C4-2B (cell line): ENCODE measurements around the gene ANKFY1.
A peak's percentile ranks its signal among the peaks of the same experiment; 100 is the strongest.
"Not testable (repeated sequence)": the region's sequence is repeated elsewhere in the genome, so short reads cannot be mapped to it uniquely, and the experiment has no call there.

Experiments
- H3K27ac ChIP-seq: fragments of 450-650 bp; 2 replicates; pipeline ENCODE4 v1.5.1; 2017
- CTCF ChIP-seq: fragments of 450-650 bp; conservative IDR thresholded peaks from 2 replicates; pipeline ENCODE4 v1.5.1; 2017; ENCODE audit warnings: mild to moderate bottlenecking
- ZFX ChIP-seq: fragments of 450-650 bp; IDR thresholded peaks from 2 replicates; pipeline ENCODE4 v1.6.1; 2017

The ANKFY1 gene

GRCh38 chr17:4204190-4204589 is 59.6 kb downstream of the ANKFY1 start:
- no peak for TF ChIP-seq ZFX
- TF ChIP-seq CTCF = no peak

GRCh38 chr17:4201226-4201625 is 62.6 kb downstream of the ANKFY1 start:
- TF ChIP-seq ZFX (no peak), CTCF (no peak)
- H3K27ac ChIP-seq = no peak overlapping the region

More at GRCh38 chr17:4204190-4204589, 59.6 kb downstream of the ANKFY1 start:
- H3K27ac ChIP-seq = no peak overlapping the region

- peak; percentile 93 for TF ChIP-seq CTCF
- TF ChIP-seq ZFX = no peak
- H3K27ac ChIP-seq = no peak overlapping the region
Measured at GRCh38 chr17:4199818-4200402, 63.9 kb downstream of the ANKFY1 start.

- no peak for TF ChIP-seq ZFX
- TF ChIP-seq CTCF = no peak
- no peak overlapping the region for H3K27ac ChIP-seq
Measured at GRCh38 chr17:4198995-4199394, 64.8 kb downstream of the ANKFY1 start.

- TF ChIP-seq CTCF = no peak
- no peak for TF ChIP-seq ZFX
- H3K27ac ChIP-seq = no peak overlapping the region
Measured at GRCh38 chr17:4195306-4195705, 68.5 kb downstream of the ANKFY1 start.

GRCh38 chr17:4194796-4195195 is 69.0 kb downstream of the ANKFY1 start:
- TF ChIP-seq ZFX (no peak), CTCF (no peak)
- H3K27ac ChIP-seq = no peak overlapping the region

GRCh38 chr17:4190791-4191190 is 73.0 kb downstream of the ANKFY1 start:
- not testable (repeated sequence) for H3K27ac ChIP-seq

- TF ChIP-seq CTCF = no peak
- no peak for TF ChIP-seq ZFX
- H3K27ac ChIP-seq = no peak overlapping the region
Measured at GRCh38 chr17:4189280-4189679, 74.5 kb downstream of the ANKFY1 start.
